ENCODE measurements around the gene G0S2. TPM values are rescaled to one million over a fixed set of nuclear protein-coding genes. Genes with fewer than 3 reads are reported as not detected.

Gene G0S2
- total RNA-seq, 4 donors from 2014 or later: 1.8 to 84.2 (median 26.9) TPM

DNA sequence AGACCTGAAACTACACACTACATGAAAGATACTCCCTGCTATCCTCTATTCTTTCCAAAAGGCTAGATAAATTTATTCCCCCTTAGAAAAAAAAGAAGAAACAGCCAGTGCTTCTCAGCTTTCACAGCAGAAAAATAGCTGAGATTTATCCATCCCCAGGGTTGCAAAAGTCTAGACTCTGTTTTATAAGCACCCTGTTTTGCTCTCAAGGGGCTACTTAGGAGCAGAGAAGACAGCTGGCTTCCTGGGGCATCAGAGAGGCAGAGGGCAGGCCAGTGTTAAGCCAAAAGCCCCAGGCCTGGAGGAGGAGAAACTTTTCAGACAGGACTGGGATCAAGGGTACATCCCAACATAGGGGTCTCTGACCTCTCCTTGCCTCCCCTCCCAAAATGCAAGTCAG is 26.9 kb upstream of the G0S2 start:
- H3K4me1 ChIP-seq: peaks cover 20 to 83% (median 56%) of the 10 kb centered on the region in 4 donors
- H3K4me3 ChIP-seq: no peak overlapping the region

DNA sequence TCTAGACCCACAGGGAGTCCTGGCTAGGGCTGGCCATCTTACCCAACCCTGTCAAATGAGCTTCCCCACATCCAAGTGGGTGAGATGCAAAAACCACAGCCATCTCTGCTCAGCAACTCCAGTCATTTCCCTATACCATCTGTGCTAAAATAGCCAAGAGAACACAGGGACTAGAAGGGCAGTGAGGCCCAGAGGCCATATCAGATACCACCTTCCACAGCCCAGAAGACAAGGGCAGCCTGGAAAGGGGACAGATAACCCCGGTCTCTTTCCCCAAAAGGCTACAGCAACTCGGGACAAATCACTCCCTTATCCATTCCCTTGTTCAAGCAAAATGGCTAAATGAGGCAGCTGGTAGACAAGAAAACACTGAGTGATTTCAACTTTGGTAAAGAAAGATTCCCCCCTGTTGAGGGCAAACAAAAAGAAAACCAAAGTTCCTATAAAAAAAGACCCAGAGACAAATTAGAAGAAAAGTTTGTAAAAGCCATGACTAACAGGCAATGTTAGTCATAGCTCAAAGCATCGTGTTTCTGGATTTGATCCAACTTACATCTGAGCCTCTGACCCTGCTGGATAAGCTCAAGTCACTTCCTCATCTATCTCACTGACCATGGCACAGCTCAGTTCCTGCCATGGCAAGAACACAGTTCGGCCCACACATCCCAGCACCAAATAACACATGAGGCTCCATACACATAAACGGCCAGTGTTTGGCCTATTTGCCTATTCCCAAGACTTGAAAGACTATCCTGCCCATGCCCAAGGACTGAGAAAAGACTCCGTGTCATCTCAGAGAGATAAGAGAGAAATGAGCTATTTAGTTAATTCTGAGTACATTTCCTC is 26.1 kb upstream of the G0S2 start:
- Histone ChIP-seq H3K27ac (peak overlapping the region; percentile 66 to 89 (median 84)), H3K9me3 (no peaks in the 10 kb centered on the region), H3K4me3 (no peak overlapping the region), H3K4me1 (peaks cover 15 to 83% (median 53%) of the 10 kb centered on the region in 4 donors), H3K27me3 (no peaks in the 10 kb centered on the region), H3K36me3 (no peaks in the 10 kb centered on the region)
- intact Hi-C loops (cut with DNase I; ENCODE audit: low total_unique reads): no loop called here
- in situ Hi-C loops (cut with MboI; ENCODE audit: low pct_ligation_motif_present in 1 of 4, low pct_unique_long_range_greater_than_20kb in 1 of 4, low sequenced_read_pairs in 3 of 4): no loop called here
- 35 to 49% methylated on average over 3 to 6 of the region's 6 CpGs for WGBS, 2 donors (ENCODE audit: low coverage in 1 of 2)
- TF ChIP-seq POLR2A (IDR thresholded peaks at IDR 0.05) (peak; percentile 26), POLR2AphosphoS5 (IDR thresholded peaks at IDR 0.05) (peak in 2 of 3 donors; percentile 56 to 80)
- TF ChIP-seq, protein P1, sequence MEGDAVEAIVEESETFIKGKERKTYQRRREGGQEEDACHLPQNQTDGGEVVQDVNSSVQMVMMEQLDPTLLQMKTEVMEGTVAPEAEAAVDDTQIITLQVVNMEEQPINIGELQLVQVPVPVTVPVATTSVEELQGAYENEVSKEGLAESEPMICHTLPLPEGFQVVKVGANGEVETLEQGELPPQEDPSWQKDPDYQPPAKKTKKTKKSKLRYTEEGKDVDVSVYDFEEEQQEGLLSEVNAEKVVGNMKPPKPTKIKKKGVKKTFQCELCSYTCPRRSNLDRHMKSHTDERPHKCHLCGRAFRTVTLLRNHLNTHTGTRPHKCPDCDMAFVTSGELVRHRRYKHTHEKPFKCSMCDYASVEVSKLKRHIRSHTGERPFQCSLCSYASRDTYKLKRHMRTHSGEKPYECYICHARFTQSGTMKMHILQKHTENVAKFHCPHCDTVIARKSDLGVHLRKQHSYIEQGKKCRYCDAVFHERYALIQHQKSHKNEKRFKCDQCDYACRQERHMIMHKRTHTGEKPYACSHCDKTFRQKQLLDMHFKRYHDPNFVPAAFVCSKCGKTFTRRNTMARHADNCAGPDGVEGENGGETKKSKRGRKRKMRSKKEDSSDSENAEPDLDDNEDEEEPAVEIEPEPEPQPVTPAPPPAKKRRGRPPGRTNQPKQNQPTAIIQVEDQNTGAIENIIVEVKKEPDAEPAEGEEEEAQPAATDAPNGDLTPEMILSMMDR (IDR thresholded peaks at IDR 0.05): no peak
- peak; percentile 44 for DNase-seq

More for the DNA sequence above, 26.9 kb upstream of the G0S2 start:
- intact Hi-C loops (cut with DNase I; ENCODE audit: low total_unique reads): no loop called here
- no peak for TF ChIP-seq POLR2A (IDR thresholded peaks at IDR 0.05)
- no peak for TF ChIP-seq EP300 (IDR thresholded peaks at IDR 0.05; ENCODE audit: low read depth)
- TF ChIP-seq, protein P1 (IDR thresholded peaks at IDR 0.05): no peak
- no peak for TF ChIP-seq POLR2AphosphoS5 (IDR thresholded peaks at IDR 0.05)
- no peaks in the 10 kb centered on the region for H3K36me3 ChIP-seq
- H3K27ac ChIP-seq: peak overlapping the region in 2 of 4 donors; percentile 85 to 89
- in situ Hi-C loops (cut with MboI; ENCODE audit: low pct_ligation_motif_present in 1 of 4, low pct_unique_long_range_greater_than_20kb in 1 of 4, low sequenced_read_pairs in 3 of 4): no loop called here
- no peak for DNase-seq
- no peaks in the 10 kb centered on the region for H3K27me3 ChIP-seq
- no peaks in the 10 kb centered on the region for H3K9me3 ChIP-seq

DNA sequence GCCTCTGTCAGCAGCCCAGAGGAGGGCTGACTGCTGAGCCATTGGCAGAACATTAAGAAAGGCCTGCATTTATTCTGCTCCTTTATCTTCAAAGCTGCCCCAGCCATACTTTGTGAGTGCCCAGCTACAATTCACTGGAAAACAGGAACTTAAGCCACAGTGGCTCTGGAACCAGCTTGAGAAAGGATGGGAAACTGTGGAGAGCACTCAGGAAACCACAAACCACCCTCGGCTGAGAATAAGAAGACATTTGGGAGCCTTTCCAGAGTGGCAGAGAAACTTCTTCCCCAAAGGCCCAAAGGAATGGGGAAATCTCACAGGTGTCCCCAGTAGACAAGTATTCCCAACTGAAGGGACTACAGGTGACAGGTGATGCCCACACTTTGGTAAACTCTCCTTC is 24.8 kb upstream of the G0S2 start:
- no peak for DNase-seq
- in situ Hi-C loops (cut with MboI; ENCODE audit: low pct_ligation_motif_present in 1 of 4, low pct_unique_long_range_greater_than_20kb in 1 of 4, low sequenced_read_pairs in 3 of 4): no loop called here
- Histone ChIP-seq H3K9me3 (no peaks in the 10 kb centered on the region), H3K36me3 (no peaks in the 10 kb centered on the region), H3K27ac (peak overlapping the region; percentile 83 to 89 (median 86)), H3K4me1 (peaks cover 11 to 80% (median 52%) of the 10 kb centered on the region in 4 donors), H3K27me3 (no peaks in the 10 kb centered on the region), H3K4me3 (peak overlapping the region in 1 of 4 donors; percentile 3)
- TF ChIP-seq, protein P1 (IDR thresholded peaks at IDR 0.05): no peak
- WGBS, 2 donors (ENCODE audit: low coverage in 1 of 2): 76% methylated on average over 1 of the region's 1 CpG; no CpG with 5 or more reads in 1 of the 2 donors
- intact Hi-C loops (cut with DNase I; ENCODE audit: low total_unique reads): no loop called here

DNA sequence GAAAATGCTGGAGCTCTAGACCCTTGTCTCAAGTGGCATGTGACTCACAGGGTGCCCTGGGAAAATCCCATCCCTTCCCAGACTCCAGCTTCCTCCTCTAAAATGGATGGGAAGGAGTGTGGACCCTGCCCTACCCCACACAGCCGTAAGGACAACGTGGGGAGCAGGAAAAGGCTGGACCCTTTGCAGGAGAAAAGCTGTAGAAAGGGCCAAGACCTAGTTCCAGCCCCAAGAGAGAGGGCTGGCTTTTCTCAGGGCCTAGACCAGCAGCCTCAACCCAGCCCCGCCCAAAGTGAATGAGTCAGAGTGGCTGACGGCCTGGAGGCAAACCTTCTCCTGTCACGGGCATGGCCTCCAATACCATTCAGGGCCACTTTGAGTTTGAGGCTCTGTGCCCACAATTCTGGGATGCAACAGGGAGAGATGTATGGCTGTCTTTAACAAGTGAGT is 24.0 kb upstream of the G0S2 start:
- Histone ChIP-seq H3K27me3 (no peaks in the 10 kb centered on the region), H3K9me3 (no peaks in the 10 kb centered on the region), H3K4me3 (peak overlapping the region in 1 of 4 donors; percentile 3), H3K27ac (peak overlapping the region; percentile 83 to 89 (median 86)), H3K4me1 (peaks cover 11 to 76% (median 52%) of the 10 kb centered on the region in 4 donors), H3K36me3 (no peaks in the 10 kb centered on the region)
- peak in 1 of 3 donors; percentile 52 for TF ChIP-seq POLR2AphosphoS5 (IDR thresholded peaks at IDR 0.05)
- TF ChIP-seq, protein P1 (IDR thresholded peaks at IDR 0.05): no peak
- intact Hi-C loops (cut with DNase I; ENCODE audit: low total_unique reads): no loop called here
- in situ Hi-C loops (cut with MboI; ENCODE audit: low pct_ligation_motif_present in 1 of 4, low pct_unique_long_range_greater_than_20kb in 1 of 4, low sequenced_read_pairs in 3 of 4): no loop called here
- WGBS, 2 donors (ENCODE audit: low coverage in 1 of 2): 15% methylated on average over 5 of the region's 5 CpGs; no CpG with 5 or more reads in 1 of the 2 donors
- DNase-seq: peak; percentile 84

Data from transverse colon (tissue), 4 donors.